Neural cell (in vitro differentiated cells): ENCODE results near the gene SYT1. TPM values are rescaled to one million over a fixed set of nuclear protein-coding genes. Genes with fewer than 3 reads are reported as not detected.

Experiments used
- H2AFZ ChIP-seq: fragments of 200-600, 300-800 bp; sonication (generic), shearing (Covaris generic); 2 replicates; pipeline ENCODE4 v1.6.0; 2014; ENCODE audit warnings: low read depth, mild to moderate bottlenecking, antibody characterized with exemption, low read length, moderate library complexity
- H3F3A ChIP-seq: fragments of 200-600 bp; shearing (Covaris generic); 2 replicates; pipeline ENCODE4 v1.6.1; 2016; ENCODE audit warnings: mild to moderate bottlenecking, moderate library complexity, mixed read lengths, antibody characterized with exemption, low read length; ENCODE audit not compliant: insufficient read depth, poor library complexity, severe bottlenecking
- H3K27ac ChIP-seq: fragments of 200-600, 300-800 bp; sonication (generic), shearing (Covaris generic); 2 replicates; pipeline ENCODE4 v1.5.1; 2014; ENCODE audit warnings: mild to moderate bottlenecking, low read length, moderate library complexity
- H3K27me3 ChIP-seq: fragments of 300-800, 200-600 bp; sonication (generic), shearing (Covaris generic); 2 replicates; pipeline ENCODE4 v1.6.0; 2014; ENCODE audit warnings: mild to moderate bottlenecking, low read depth, low read length, moderate library complexity; ENCODE audit not compliant: insufficient read depth
- H3K36me3 ChIP-seq: fragments of 300-800, 200-600 bp; sonication (generic), shearing (Covaris generic); 2 replicates; pipeline ENCODE4 v1.5.1; 2014; ENCODE audit warnings: mild to moderate bottlenecking, antibody characterized with exemption, low read length, moderate library complexity; ENCODE audit not compliant: insufficient read depth
- H3K4me2 ChIP-seq: fragments of 300-800, 200-600 bp; sonication (generic), shearing (Covaris generic); 2 replicates; pipeline ENCODE4 v1.6.0; 2014; ENCODE audit warnings: mild to moderate bottlenecking, low read length
- H3K4me3 ChIP-seq: fragments of 300-800, 200-600 bp; sonication (generic), shearing (Covaris generic); 2 replicates; pipeline ENCODE4 v1.5.1; 2014; ENCODE audit warnings: mild to moderate bottlenecking, low read length, moderate library complexity
- H3K79me2 ChIP-seq: fragments of 200-600 bp; shearing (Covaris generic); replicated peaks from 2 replicates; pipeline ENCODE4 v1.6.0; 2014; ENCODE audit warnings: mild to moderate bottlenecking, low read length, moderate library complexity; ENCODE audit not compliant: insufficient read depth
- H3K9ac ChIP-seq: fragments of 300-800, 200-600 bp; sonication (generic), shearing (Covaris generic); 2 replicates; pipeline ENCODE4 v1.6.1; 2016; ENCODE audit warnings: mild to moderate bottlenecking, low read length, mixed read lengths
- H3K9me2 ChIP-seq: fragments of 200-600 bp; shearing (Covaris generic); 2 replicates; pipeline ENCODE4 v1.6.1; 2016; ENCODE audit warnings: mild to moderate bottlenecking, low read length, mixed read lengths; ENCODE audit not compliant: insufficient read depth
- H3K9me3 ChIP-seq: fragments of 200-600, 300-800 bp; sonication (generic), shearing (Covaris generic); 2 replicates; pipeline ENCODE4 v1.6.1; 2016; ENCODE audit warnings: mild to moderate bottlenecking, mixed run types, low read length, moderate library complexity, mixed read lengths
- H4K20me1 ChIP-seq: fragments of 200-600 bp; shearing (Covaris generic); 2 replicates; pipeline ENCODE4 v1.6.1; 2016; ENCODE audit warnings: mild to moderate bottlenecking, mixed run types; ENCODE audit not compliant: insufficient read depth
- CTCF ChIP-seq: fragments of 450-650 bp; IDR thresholded peaks from 2 replicates; pipeline ENCODE4 v1.5.1; 2014; ENCODE audit warnings: antibody characterized with exemption, mild to moderate bottlenecking, moderate library complexity; ENCODE audit not compliant: poor library complexity, severe bottlenecking
- EP300 ChIP-seq: fragments of 450-650 bp; conservative IDR thresholded peaks from 2 replicates; pipeline ENCODE4 v1.6.1; 2014; ENCODE audit warnings: antibody characterized with exemption, mild to moderate bottlenecking, moderate library complexity; ENCODE audit not compliant: poor library complexity, severe bottlenecking
- EZH2 ChIP-seq: fragments of 200-600, 300-800 bp; shearing (Covaris generic), sonication (generic); IDR thresholded peaks from 2 replicates; pipeline ENCODE4 v1.6.1; 2014; ENCODE audit warnings: antibody characterized with exemption, low read length, borderline replicate concordance, mild to moderate bottlenecking; ENCODE audit not compliant: insufficient read depth, poor library complexity, severe bottlenecking
- MXI1 ChIP-seq: fragments of 450-650 bp; conservative IDR thresholded peaks from 2 replicates; pipeline ENCODE4 v1.6.1; 2014; ENCODE audit warnings: antibody characterized with exemption, mild to moderate bottlenecking; ENCODE audit not compliant: poor library complexity, severe bottlenecking
- POLR2AphosphoS5 ChIP-seq: IDR thresholded peaks from 2 replicates; pipeline ENCODE4 v1.6.1; 2012
- RAD21 ChIP-seq: fragments of 450-650 bp; conservative IDR thresholded peaks from 2 replicates; pipeline ENCODE4 v1.6.1; 2014; ENCODE audit warnings: antibody characterized with exemption, mild to moderate bottlenecking, moderate library complexity
- REST ChIP-seq: IDR thresholded peaks from 2 replicates; pipeline ENCODE4 v1.6.1; 2012; ENCODE audit warnings: borderline replicate concordance
- SMC3 ChIP-seq: fragments of 450-650 bp; conservative IDR thresholded peaks from 2 replicates; pipeline ENCODE4 v1.6.1; 2014; ENCODE audit warnings: antibody characterized with exemption, mild to moderate bottlenecking, moderate library complexity; ENCODE audit not compliant: poor library complexity
- TAF1 ChIP-seq: IDR thresholded peaks from 2 replicates; pipeline ENCODE4 v1.6.1; 2012; ENCODE audit warnings: low read depth
- polyA plus RNA-seq: library from polyadenylated mRNA; depleted of rRNA; stranded (reverse); fragments of >200 nt; gene quantifications from 2 replicates; pipeline ENCODE4 v1.2.3, GENCODE V29; 2014

The SYT1 gene
- polyA plus RNA-seq, 1 donor from 2014 or later = 103 TPM

DNA sequence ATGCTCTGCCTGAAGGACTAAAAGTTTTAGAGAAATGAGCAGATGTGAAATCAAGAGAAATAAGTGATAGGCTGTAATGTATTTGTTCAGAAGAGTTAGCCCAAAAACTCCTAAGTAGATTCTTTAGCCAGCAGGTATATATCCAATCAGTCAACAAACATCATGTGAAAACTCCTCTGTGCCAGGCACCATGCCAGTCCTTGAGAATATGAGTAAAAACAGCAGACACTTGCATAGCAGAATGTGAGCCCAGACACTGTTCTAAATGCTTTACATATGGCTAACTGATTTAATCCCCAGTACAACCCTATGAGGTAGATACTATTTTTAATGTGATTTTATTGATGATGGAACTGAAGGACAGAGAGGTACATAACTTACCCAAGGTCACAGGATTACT, 496.4 kb downstream of the SYT1 start:
- Histone ChIP-seq H3K27me3 (no peaks in the 10 kb centered on the region), H3F3A (no peaks in the 10 kb centered on the region), H3K79me2 (no peaks in the 10 kb centered on the region), H3K9ac (no peak overlapping the region), H3K27ac (no peak overlapping the region), H4K20me1 (no peaks in the 10 kb centered on the region), H2AFZ (no peak overlapping the region), H3K9me2 (no peaks in the 10 kb centered on the region), H3K4me2 (no peak overlapping the region), H3K36me3 (no peaks in the 10 kb centered on the region), H3K4me3 (no peak overlapping the region), H3K9me3 (no peaks in the 10 kb centered on the region)
- TF ChIP-seq CTCF = no peak
- TF ChIP-seq EP300 = no peak
- TF ChIP-seq SMC3 = no peak
- TF ChIP-seq TAF1 = no peak
- no peak for TF ChIP-seq POLR2AphosphoS5
- TF ChIP-seq RAD21 = no peak
- TF ChIP-seq MXI1 = no peak
- TF ChIP-seq REST = no peak
- no peak for TF ChIP-seq EZH2

DNA sequence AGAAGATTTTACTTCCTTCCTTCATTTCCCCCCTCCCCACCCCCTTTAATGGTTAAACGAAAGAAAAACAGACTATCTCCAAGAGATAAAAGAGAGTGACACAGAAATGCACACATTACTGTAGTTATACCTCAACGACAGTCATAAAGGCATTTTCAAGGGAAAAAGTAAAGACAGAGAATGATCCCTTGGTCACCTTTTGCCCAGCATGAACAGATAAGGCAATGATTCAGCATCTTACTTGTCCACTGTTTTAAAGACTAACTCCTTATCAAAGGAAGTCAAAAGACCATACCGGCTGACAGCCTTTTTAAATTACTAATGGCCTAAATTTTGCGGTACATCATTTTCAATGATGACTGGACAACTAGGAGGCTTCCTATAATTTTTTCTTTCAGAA, 499.6 kb downstream of the SYT1 start:
- TF ChIP-seq EZH2 = no peak
- no peak for TF ChIP-seq MXI1
- TF ChIP-seq POLR2AphosphoS5 = no peak
- H3K4me3 ChIP-seq = no peak overlapping the region
- no peak overlapping the region for H3K27ac ChIP-seq
- no peak overlapping the region for H3K9ac ChIP-seq
- no peaks in the 10 kb centered on the region for H3K9me2 ChIP-seq
- H3F3A ChIP-seq = no peaks in the 10 kb centered on the region
- H3K4me2 ChIP-seq = no peak overlapping the region
- no peaks in the 10 kb centered on the region for H3K36me3 ChIP-seq
- no peaks in the 10 kb centered on the region for H3K79me2 ChIP-seq
- H3K27me3 ChIP-seq = no peaks in the 10 kb centered on the region
- H2AFZ ChIP-seq = no peak overlapping the region
- no peaks in the 10 kb centered on the region for H4K20me1 ChIP-seq
- H3K9me3 ChIP-seq = no peaks in the 10 kb centered on the region

GRCh38 chr12:79366374-79366773, 501.8 kb downstream of the SYT1 start:
- Histone ChIP-seq H2AFZ (no peak overlapping the region), H3K9me3 (no peaks in the 10 kb centered on the region), H3K9me2 (no peaks in the 10 kb centered on the region), H3K27ac (no peak overlapping the region), H3K36me3 (no peaks in the 10 kb centered on the region), H3F3A (no peaks in the 10 kb centered on the region), H4K20me1 (no peaks in the 10 kb centered on the region), H3K27me3 (no peaks in the 10 kb centered on the region), H3K4me3 (no peak overlapping the region), H3K4me2 (no peak overlapping the region), H3K79me2 (no peaks in the 10 kb centered on the region), H3K9ac (no peak overlapping the region)
- TF ChIP-seq TAF1 (no peak), EZH2 (no peak), REST (no peak), POLR2AphosphoS5 (no peak), RAD21 (no peak), SMC3 (no peak), EP300 (no peak), MXI1 (no peak), CTCF (no peak)
